Kidney (tissue), 14 donors: ENCODE results near the gene LIMA1. TPM values are rescaled to one million over a fixed set of nuclear protein-coding genes. Genes with fewer than 3 reads are reported as not detected.

Experiments used
- DNase-seq, 5 donors: peaks; one replicate each; pipeline ENCODE4 v3.0.0-alpha.2; 2013 to 2020
- FAIRE-seq: peaks from 2 replicates; lab custom pipeline; 2012; peaks lifted over from hg19 to GRCh38; lab: Jason Lieb, UNC
- H3K27ac ChIP-seq, 2 donors: one replicate each; pipeline ENCODE4 v1.7.0; 2013; ENCODE audit warnings: low read depth in 2 of 2, low read length in 2 of 2, inconsistent platforms in 1 of 2
- H3K27me3 ChIP-seq: one replicate; pipeline ENCODE4 v1.7.1; 2013; ENCODE audit warnings: low read length, inconsistent platforms; ENCODE audit not compliant: control insufficient read depth, insufficient read depth
- H3K36me3 ChIP-seq, 3 donors: one replicate each; pipeline versions ENCODE4 v1.7.0 to v1.7.1; 2013; ENCODE audit warnings: low read length in 3 of 3, control low read depth in 1 of 3, inconsistent platforms in 1 of 3; ENCODE audit not compliant: insufficient read depth in 3 of 3, control insufficient read depth in 2 of 3
- H3K4me1 ChIP-seq, 3 donors: one replicate each; pipeline versions ENCODE4 v1.7.0 to v1.7.1; 2013; ENCODE audit warnings: low read length in 3 of 3, inconsistent platforms in 1 of 3, low read depth in 1 of 3; ENCODE audit not compliant: control insufficient read depth in 2 of 3, insufficient read depth in 2 of 3
- H3K4me3 ChIP-seq, 3 donors: one replicate each; pipeline versions ENCODE4 v1.7.0 to v1.8.1; 2013; ENCODE audit warnings: low read length in 3 of 3, control low read depth in 1 of 3, inconsistent platforms in 1 of 3
- H3K9ac ChIP-seq, 3 donors: one replicate each; pipeline versions ENCODE4 v1.7.0 to v1.7.1; 2013; ENCODE audit warnings: low read length in 3 of 3, control low read depth in 1 of 3, inconsistent platforms in 1 of 3
- H3K9me3 ChIP-seq, 3 donors: one replicate each; pipeline versions ENCODE4 v1.7.0 to v1.7.1; 2013; ENCODE audit warnings: low read length in 3 of 3, control low read depth in 1 of 3, inconsistent platforms in 1 of 3; ENCODE audit not compliant: control insufficient read depth in 2 of 3, insufficient read depth in 1 of 3
- CTCF ChIP-seq: IDR thresholded peaks from 3 replicates; pipeline ENCODE4 v1.5.1; 2012; ENCODE audit warnings: mild to moderate bottlenecking, moderate library complexity, borderline replicate concordance; ENCODE audit not compliant: insufficient read depth; ENCODE audit errors: extremely low read depth
- intact Hi-C: fragments of 100-400 bp; cut with DNase I; formaldehyde crosslinking; loops from one replicate; pipeline ENCODE4 v1.11.1; 2022
- polyA plus RNA-seq: library from polyadenylated mRNA; stranded (reverse); fragments of 350-450 nt; fragmentation: Illumina TruSeq; extraction: RNeasy Lipid Tissue Mini Kit (QIAGEN cat#74804); gene quantifications from one replicate; pipeline ENCODE4 v1.2.3, GENCODE V29; 2014; ENCODE audit warnings: low read depth, low replicate concordance; ENCODE audit not compliant: insufficient read depth
- total RNA-seq: library from RNA; stranded (reverse); fragmentation: NEBNext Ultra II Directional; extraction: Animal tissue kit (Norgen Biotek cat#: 25700); gene quantifications from one replicate; pipeline ENCODE4 v1.2.1, GENCODE V29; 2021
- donor health status: control.
- donor health status: control.
- donor health status: control.
- donor health status: control.
- donor health status: control.
- donor health status: DM: yes; HTN: yes; CAD: no.
- donor health status: Normal renal cell carcinoma (clear cell type).

LIMA1 gene
- total and polyA plus RNA-seq, 2 donors from 2014 or later, result 43.1 to 76.1 TPM

- Histone ChIP-seq H3K36me3 (peaks cover 0 to 12% (median 10%) of the 10 kb centered on the region in 3 donors), H3K9me3 (no peaks in the 10 kb centered on the region), H3K27me3 (no peaks in the 10 kb centered on the region), H3K9ac (no peak overlapping the region), H3K4me1 (peaks cover 0 to 11% (median 10%) of the 10 kb centered on the region in 3 donors), H3K27ac (no peak overlapping the region), H3K4me3 (no peak overlapping the region)
- DNase-seq (no peak), FAIRE-seq (no peak)
- no peak for TF ChIP-seq CTCF
- intact Hi-C loops, result no loop called here
Measured at GRCh38 chr12:50182461-50182860, 100.9 kb downstream of the LIMA1 start.

- intact Hi-C loops, result no loop called here
- DNase-seq, result no peak
- H3K36me3 ChIP-seq, result peaks cover 0 to 16% (median 14%) of the 10 kb centered on the region in 3 donors
Measured at GRCh38 chr12:50181691-50182090, 101.6 kb downstream of the LIMA1 start.

GRCh38 chr12:50175716-50176026, 107.6 kb downstream of the LIMA1 start:
- FAIRE-seq, result no peak

More at GRCh38 chr12:50181691-50182090, 101.6 kb downstream of the LIMA1 start:
- Histone ChIP-seq H3K27ac (no peak overlapping the region), H3K4me1 (peaks cover 0 to 11% (median 9%) of the 10 kb centered on the region in 3 donors), H3K4me3 (no peak overlapping the region), H3K9me3 (no peaks in the 10 kb centered on the region), H3K27me3 (no peaks in the 10 kb centered on the region), H3K9ac (no peak overlapping the region)
- no peak for TF ChIP-seq CTCF
- no peak for FAIRE-seq

More at GRCh38 chr12:50175716-50176026, 107.6 kb downstream of the LIMA1 start:
- Histone ChIP-seq H3K27me3 (no peaks in the 10 kb centered on the region), H3K9ac (no peak overlapping the region), H3K9me3 (no peaks in the 10 kb centered on the region), H3K27ac (no peak overlapping the region), H3K36me3 (peaks cover 0 to 9% (median 6%) of the 10 kb centered on the region in 3 donors), H3K4me3 (no peak overlapping the region), H3K4me1 (no peaks in the 10 kb centered on the region)
- no peak for TF ChIP-seq CTCF
- DNase-seq, result no peak
- intact Hi-C loops, result loop anchor here (10.0 kb wide), 1 partner anchor 101 kb away; no protein-coding TSS in a partner anchor
